HG03460 (cell line): ENCODE measurements around the gene DGKB.

Source experiments
- ATAC-seq: cut with Tn5 transposase; IDR thresholded peaks from one replicate; pipeline ENCODE4 v1.9.1; 2021; ENCODE audit not compliant: unreplicated experiment

DGKB gene

DNA sequence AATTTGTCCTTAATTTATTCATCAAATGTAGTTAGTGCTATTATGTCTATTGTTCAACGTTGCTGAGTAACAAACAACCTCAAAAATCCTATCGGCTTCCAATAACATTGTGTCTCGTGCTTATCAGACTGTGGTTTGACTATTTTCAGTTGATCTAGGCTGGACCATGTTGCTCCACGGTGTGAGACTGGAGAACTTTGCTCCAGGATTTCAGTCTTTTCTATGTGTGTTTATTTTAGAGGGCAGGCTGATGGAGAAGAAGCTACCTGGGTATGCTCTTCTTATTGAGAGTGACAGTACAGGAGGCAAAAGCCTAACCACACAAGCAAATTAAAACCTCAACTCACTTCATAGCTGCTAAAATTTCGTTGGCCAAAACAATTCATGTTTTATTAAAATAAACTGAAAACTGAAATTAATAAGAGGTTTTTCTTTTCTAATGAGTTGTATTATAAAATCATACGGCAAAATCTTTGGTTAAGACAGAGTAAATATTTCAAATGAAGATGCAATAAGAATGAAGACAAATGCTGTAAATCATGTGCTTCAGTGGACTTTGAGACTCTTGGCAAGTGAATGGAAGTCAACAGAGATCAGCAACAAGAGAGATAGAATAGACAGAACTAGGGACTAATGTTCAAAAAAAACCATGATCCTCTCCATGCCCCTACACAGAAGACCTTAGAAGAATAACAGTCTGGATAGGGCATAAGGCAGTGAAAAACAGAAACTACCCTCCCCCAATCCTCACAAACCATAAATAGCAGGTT is 495.1 kb downstream of the DGKB start:
- no peak for ATAC-seq

DNA sequence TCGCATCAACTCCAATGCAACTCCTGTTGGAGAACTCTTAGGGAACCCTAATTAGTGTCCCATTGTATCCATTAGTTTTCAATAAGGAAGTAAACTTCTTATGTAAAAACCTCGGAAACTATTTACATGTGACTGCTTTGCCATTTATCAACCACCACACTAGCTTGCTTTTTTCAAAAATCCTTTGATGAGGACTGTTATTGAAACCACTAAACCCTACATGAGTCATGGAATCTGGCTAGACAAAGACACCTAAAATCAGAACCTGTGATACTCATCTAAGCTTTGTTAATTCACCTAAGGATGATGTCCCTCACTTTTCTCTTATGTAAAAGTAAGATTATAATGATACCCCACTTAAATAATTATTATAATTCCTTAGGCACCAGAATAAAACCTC is 499.0 kb downstream of the DGKB start:
- no peak for ATAC-seq

DNA sequence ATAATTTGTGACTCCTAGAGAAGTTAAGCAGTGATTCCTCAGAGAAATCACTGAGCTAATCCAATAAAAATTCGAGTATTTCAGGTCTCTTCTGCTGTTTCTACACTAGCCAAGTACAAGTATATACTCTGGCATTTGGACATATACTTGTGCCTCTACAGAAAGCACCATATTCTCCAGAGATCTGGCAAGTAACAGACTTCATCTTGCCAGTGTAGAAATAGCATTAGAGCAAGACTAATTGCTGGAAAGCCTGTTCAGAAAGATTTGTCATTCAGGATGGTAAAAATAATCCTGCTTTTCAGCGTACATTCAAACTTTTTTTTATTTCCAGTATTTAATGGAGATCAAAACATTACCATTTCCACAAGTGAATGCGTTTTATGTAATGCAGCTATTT is 502.3 kb downstream of the DGKB start:
- ATAC-seq: no peak

DNA sequence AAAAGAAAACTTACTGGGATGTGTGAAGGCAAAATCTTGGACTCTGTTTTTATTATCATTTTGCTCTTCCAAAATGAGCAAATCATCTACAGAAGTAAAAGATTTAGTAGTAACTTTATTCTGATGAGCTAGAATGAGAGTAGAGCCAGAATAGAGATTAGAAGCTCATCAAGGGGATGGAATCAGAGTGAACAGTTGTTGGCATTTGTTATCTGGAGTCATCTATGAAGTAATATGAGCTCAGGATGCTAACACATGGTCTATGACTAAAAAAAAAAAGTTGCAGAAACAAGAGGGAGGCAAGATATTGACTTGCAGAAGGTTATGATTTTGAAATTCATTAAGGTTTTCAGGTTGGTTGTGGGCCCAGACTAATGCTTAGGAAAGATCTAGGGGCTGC is 504.0 kb downstream of the DGKB start:
- ATAC-seq: no peak

DNA sequence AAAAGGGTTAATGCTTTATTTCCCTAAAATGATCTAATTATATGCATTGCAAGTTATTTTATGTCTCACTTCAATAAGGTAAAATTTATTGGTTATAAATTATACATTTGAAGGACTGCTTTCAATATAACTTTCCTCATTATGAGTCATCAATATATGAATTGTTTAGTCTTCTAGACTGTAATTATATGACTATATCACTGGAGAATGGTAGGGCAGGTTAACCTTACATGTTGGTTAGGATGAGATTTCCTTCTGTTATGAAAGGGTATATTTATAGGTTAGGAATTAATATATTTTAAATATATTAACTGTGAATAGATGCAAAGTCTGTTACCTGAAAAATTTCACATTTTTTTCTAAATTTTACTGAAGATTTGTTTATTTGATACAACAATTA is 506.7 kb downstream of the DGKB start:
- ATAC-seq: no peak

DNA sequence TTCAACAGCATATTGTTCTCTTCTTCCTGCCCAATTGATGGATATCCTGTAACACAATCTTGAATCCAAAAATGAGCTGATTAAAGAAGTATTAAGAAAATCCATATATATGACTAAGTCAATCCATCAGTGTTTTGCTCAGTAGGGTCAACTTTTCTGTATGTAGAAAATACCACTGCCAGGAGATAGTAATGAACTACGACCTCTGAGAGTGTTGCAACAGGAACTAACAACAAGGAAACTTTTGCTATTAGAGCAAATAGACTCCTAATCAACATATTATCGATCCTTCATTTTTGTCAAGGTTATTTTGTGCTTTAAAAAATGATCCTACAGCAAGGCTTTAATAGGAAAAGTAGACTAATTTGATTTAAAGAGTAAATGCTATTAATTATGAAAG is 507.8 kb downstream of the DGKB start:
- ATAC-seq: no peak

DNA sequence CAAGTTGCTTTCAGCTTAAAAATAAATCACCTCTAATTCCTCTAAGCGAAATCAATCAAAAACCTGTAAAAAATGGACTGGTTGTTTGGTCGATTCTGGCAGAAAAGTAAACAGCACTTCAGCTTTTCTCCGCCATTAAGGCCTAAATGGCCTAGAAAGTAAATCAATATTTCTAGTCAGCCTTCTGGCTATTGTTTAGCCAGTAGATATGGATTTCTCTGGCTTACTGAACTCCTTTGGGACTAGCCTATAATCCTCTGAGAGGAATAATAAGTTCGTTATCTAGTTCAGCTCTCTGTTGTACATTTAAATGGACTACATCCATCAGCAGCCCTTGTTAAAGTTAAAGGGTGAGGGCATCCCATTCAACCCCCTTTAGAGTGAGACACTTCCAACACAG is 513.0 kb downstream of the DGKB start:
- ATAC-seq: no peak

DNA sequence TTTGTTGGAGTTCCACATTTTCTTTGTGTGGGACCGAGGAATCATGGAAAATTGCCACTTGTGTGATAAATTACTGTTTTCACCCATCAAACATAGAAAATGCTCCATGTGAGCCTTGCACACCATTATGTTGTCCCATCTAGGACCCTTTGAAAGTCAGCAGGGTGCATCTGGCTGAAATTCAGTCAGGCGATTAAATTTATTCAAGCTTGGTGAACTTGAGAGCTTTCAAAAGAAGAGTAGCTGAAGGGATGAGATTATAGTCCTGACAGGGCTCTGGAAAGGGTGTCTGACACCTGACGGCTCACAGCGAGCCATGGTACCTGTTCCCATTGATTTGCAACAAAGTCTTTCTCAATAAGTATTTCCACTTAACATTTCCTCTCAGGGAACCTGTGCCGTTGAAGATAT is 513.4 kb downstream of the DGKB start:
- no peak for ATAC-seq

DNA sequence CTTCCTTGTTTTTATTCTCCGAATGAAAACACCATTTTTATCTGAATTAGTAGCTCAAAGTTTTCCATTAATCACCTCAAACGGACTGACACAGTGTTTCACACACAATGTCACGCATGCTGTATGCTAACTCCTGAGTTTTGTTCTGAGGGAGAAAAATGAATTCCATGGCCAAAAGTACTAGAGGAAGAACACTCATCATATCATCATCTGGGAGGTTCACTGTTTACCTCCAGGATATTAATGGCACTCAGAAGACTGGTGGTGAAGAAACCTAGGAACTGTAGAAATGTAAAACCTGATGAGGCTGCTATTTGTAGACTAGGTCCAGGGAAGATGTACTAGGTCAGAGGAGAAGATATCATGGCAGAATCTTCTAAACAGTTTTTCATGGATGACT is 517.5 kb downstream of the DGKB start:
- no peak for ATAC-seq

DNA sequence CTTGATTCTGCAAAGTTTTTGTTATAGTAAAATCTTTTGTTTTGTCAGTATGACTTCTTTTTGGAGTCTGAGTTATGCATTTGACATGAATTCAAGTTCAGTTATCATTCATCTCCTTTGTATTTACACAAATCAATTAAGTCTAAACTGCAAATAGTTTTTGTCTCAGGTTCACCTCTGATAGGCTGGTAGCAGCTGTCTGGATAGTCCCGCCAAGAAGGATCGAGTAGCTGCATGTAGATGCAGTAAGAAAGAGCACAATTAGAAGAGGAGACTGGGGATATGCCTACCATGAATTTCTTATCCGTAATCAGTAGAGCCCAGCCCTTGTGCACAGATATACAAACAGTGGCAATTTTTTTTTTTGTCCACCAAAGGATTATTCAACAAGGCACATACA is 520.6 kb downstream of the DGKB start:
- ATAC-seq: no peak

DNA sequence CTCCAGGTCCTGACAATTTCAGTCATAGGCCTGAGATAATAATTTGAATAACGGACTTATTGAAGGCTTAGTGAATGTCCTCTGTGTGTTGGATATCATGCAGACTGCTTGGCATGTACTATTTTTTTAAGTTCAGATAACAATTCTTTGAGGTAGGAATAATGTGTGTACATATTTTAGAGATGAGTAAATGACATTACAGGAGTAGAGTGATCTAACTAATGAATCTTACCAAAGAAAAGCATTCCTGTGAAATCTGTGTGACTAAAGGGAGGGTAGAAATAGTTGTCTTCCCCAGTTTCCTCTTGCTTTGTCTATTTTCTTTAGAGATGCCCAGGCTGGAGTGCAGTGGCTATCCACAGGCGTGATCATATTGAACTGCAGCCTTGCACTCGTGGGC is 521.2 kb downstream of the DGKB start:
- ATAC-seq: no peak

DNA sequence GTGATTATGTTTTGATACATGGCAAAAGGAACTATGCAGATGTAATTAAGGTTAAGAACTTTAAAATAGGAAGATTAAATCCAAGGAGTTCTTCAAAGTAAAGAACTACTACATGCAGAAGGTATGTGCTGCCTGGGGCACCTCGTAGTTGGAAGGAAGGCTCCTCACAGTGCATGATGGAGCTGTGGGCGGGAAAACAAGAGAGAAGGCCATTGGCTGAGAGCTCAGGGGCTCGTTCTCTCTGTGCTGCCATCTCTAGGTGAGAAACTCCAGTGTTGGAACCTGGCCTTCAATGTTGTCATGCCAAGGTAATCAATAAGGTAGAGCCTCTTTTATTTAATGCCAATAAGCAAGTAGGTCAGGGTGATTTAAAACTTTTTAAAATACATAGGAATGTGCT is 521.7 kb downstream of the DGKB start:
- no peak for ATAC-seq

DNA sequence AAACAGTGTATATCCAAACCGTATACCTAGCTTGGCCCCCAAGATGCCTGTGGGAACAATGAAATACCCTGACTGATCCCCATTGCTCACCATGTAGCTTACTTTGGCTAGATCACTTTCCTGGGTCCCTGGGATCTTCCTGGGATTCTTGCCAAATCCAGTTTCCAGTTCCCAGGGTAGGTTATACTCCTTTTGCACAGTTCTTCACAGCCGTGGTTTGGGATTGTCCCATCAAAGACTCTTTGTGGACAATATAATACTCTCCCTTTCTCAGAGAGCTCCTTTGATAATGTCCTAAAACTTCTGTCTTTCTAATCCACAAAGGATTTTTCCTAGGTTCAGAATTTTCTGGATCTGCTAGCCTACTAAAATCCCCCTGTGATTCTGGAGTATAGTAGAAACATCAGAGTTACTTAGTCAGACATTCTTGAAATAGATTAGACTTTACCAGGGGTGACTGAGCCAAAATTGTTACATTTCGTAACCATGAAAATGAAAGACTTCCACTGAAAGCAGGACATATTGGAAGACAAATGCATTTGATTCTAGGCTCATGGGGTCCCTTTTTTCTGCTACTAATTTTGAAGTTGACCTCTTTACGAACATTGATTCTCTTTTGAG is 524.8 kb downstream of the DGKB start:
- no peak for ATAC-seq

DNA sequence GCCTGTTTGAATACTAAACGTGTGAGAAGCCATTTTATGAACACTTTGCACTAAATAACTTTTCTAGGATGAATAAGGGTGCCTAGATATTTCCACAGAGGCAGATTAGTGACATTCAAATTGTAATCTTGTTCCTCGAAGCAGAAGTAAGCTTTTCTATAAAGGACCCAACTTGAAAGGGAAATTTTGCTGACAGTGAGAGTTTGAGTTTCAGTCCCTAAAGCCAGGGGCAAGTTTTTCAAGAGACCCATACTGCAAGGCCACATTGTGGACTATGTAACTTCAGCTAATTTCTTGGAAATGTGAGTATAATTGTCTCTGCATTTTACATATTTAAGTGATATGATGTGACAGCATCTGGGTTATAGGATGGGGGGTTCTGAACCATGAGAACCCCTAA is 525.8 kb downstream of the DGKB start:
- ATAC-seq: no peak

DNA sequence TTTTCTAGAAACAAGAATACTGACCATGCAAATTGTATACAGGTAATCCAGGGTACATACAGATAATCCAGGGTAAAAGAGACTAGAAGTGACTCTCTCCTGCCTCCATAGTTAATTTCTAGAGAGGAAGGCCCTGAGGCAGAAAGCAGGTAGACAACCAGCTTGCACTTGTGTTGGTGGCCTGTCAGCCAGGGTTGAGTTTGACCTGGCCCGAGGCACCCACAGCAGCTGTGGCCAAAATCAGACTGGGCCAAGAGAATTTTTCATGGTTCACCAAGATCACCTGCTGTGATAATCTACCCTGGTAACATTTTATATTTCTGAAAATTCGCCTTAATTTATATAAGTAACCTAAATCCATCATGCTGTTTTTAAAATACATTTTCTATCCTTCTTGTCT is 526.6 kb downstream of the DGKB start:
- no peak for ATAC-seq

DNA sequence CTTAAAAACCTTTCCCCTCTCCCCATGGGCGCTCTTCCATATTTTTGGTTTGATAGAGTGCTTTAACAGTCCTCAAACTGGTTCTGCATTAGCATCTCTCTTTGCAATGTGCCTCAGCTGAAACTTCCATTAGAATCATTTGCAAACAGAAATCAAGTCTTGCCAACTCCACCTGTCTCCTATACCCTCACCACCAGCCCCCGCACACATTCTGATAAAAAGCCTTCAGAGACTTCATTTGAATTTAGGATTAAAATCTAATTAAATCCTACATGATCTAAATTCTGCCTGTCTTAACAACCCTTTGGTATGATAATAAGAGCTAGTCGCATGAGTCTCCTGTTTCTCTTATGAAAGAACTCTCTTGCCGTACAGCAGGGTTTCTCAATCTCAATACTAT is 528.2 kb downstream of the DGKB start:
- ATAC-seq: no peak

DNA sequence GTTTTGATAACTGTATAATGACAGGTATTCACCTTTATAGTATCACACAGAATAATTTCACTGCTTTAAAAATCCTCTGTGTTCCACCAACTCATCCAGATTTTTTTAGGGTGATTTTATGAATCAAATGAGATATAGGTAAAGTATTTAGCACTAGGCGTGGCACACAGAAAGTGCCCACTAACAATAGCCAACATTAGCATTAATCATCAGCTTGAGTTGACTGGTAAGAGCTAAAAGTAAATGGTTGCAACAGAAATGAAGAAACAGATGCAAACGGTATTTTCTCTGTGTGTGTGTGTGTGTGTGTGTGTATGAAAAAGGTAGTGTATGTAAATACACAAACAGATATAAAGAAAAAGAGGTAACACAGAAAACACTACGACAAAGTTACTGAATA is 534.3 kb downstream of the DGKB start:
- no peak for ATAC-seq

DNA sequence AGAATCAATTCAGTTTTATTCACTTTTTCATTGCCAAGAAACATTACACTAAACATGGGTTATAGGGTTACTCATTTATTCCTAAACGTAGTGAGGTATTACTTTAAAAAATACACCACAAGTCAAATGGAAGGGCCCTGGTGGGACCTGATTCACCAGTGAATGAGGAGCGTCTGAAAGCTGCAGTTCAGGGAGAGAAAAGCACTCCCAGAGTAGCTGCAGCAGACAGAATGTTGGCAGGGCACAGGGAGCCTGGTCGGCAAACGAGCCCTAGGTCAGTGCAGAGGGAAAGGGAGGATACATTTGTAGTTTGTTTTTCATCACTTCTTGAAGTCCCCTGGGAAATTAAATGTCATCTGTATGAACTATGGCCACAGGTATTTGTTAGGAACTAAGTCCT is 551.4 kb downstream of the DGKB start:
- ATAC-seq: no peak

DNA sequence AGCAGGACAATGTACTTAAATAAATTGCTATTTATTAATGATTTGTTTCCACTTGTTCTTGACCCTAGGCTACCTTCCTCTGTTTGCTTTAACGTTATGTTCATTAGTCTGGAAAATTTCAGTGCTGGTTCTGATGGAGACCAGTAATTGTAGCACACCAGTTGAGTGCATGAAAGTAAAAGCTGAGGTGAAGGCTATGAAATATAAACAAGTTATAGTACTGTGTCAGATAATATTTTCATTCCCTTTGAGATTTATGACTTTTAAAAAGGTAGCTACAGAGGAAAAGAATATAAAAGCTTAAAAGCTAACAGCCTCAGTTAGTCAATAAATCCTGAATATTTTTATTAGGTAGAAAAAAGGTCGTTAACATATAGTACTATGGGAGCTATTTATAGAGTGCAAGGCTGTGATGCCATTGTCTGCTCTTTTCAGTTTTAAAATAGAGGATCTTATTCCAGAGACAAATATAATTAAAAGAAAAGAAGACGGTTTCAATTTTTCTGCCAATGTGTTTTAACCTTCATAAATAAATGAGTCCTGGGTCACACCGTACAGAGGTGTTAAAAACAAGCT is 561.3 kb downstream of the DGKB start:
- no peak for ATAC-seq

DNA sequence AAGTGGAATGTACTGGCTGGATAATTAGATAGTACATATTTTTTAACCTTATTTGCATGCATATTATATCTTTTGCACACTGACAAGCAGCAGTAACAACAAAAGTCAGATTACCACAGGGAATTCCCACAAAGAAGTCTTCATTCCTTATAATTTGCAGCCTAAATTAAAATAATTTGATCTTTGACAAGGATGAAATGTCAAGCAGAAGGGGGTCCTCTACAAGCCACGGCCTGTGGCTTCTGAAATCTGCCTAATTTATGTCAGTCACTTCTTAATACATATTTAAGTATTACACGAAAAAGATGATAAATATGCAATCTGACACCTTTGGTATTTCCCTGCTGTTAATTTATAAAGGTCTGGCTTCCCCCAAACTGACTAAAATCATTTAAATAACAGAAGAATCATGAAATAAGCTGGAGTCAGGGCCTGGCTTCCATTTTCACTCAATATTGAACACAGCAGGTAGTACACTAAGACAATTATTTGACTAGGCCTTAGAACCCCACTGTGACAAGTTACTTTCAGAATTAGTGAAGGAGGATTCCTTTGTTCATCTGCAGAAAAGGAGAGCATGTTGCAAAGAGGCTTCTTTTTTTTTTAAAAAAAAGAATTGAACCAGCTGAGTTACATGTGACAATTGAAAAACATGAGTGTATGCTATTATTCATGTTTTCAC is 562.0 kb downstream of the DGKB start:
- ATAC-seq: no peak

DNA sequence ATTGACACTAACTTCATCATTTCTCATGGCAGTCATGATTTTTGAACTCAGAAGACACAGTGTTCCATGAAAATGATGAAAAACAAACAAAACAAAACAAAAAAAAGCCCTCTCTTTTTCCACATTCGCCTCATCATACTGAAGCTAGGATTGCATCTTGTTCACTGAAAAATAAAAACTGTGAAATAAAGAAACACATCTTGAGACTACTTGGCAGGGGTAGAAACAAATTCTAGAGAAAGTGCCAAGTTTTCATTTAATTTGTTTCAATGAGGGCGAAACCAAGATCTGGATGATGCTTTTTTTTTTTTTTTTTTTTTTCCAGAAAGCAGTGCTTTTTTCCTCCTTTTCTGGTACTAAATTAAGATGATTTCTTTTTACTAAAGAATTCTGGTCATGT is 562.7 kb downstream of the DGKB start:
- ATAC-seq: no peak

DNA sequence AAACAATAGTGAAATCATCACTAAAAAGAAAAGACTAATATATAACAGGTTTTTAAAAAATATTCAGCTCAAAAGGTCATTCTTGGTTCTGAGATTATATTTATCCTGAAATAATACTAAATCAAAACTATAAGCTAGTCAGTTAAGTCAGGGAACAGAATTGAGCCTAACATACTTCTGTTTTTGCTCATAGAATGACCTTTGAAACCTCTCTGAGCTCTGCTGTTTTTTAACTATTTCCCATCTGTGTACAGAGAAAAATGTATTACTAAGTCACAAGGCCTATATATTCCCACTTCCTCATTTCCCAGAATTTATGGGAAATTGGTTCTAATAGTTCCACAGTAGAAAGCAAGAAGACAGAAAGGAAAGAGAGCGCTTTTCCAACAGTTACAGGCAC is 566.3 kb downstream of the DGKB start:
- ATAC-seq: no peak
